ENCODE data around the gene SDS.

SDS gene

GRCh38 chr12:113403435-113404415 is at the start of gene SDS:
Gene SDS (minus strand): TSS chr12:113403887. CDS start chr12:113399708, 4,179 bp downstream.
- Histone ChIP-seq H3K27ac (peak within 1 kb of the TSS in 6 of 11 experiments; percentile 12 to 56 (median 38); a peak in 10 of 22 replicates), H3K9me3 (replicated peaks in 1 of 11) (no peaks in the 10 kb centered on the region), H3K9ac (peak within 1 kb of the TSS in 5 of 11 experiments; percentile 8 to 46 (median 33); a peak in 6 of 22 replicates), H3K36me3 (no peaks in the 10 kb centered on the region), H3K4me3 (peak within 1 kb of the TSS in 1 of 10 experiments; percentile 5; a peak in 2 of 20 replicates), H3K27me3 (no peaks in the 10 kb centered on the region), H4K20me1 (peaks cover 0 to 6% (median 0%) of the 10 kb centered on the region in 11 experiments; a peak in 2 of 22 replicates), H3K4me1 (peaks cover 10 to 54% (median 23%) of the 10 kb centered on the region in 10 experiments), H3K4me2 (peak within 1 kb of the TSS; percentile 41 to 93 (median 59); a peak in 21 of 22 replicates)
- TF ChIP-seq Cebpa-rat (IDR thresholded peaks at IDR 0.05): no peak

DNA sequence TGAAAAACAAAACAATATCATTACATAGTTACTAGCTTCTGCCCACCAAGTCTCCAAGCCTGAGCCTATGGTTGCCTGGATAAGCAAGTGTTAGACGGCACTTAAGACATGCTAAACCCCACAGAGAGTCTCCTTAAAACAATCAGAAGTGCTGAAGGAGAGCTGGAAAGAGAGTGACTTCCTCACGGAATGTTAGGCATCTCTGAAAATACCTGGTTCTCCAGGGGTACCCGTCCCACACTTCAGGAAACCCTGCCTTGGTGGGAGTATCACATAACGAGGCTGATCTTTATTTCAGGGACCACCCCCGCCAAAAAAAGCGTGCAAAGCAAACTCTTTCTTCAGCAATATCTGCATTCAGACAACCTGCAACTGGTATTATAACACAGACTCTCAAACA is 49.6 kb upstream of the SDS start:
- H3K4me3 ChIP-seq: no peak overlapping the region
- no peak overlapping the region for H3K27ac ChIP-seq
- no peaks in the 10 kb centered on the region for H4K20me1 ChIP-seq
- H3K9ac ChIP-seq: no peak overlapping the region
- H3K4me2 ChIP-seq: no peak overlapping the region
- no peaks in the 10 kb centered on the region for H3K36me3 ChIP-seq
- H3K9me3 ChIP-seq (replicated peaks in 1 of 11): peaks cover 0 to 4% (median 0%) of the 10 kb centered on the region in 11 experiments; a peak in 2 of 22 replicates
- H3K27me3 ChIP-seq: no peaks in the 10 kb centered on the region
- TF ChIP-seq Cebpa-rat (IDR thresholded peaks at IDR 0.05): no peak
- H3K4me1 ChIP-seq: peaks cover 0 to 13% (median 11%) of the 10 kb centered on the region in 10 experiments; a peak in 15 of 20 replicates

- Histone ChIP-seq H3K9ac (no peak overlapping the region), H3K4me3 (no peak overlapping the region), H3K27me3 (no peaks in the 10 kb centered on the region), H3K36me3 (no peaks in the 10 kb centered on the region), H4K20me1 (no peaks in the 10 kb centered on the region), H3K4me2 (no peak overlapping the region), H3K4me1 (peaks cover 0 to 13% (median 11%) of the 10 kb centered on the region in 10 experiments; a peak in 15 of 20 replicates), H3K27ac (no peak overlapping the region), H3K9me3 (replicated peaks in 1 of 11) (peaks cover 0 to 4% (median 0%) of the 10 kb centered on the region in 11 experiments; a peak in 2 of 22 replicates)
- no peak for TF ChIP-seq Cebpa-rat (IDR thresholded peaks at IDR 0.05)
These were observed 48.8 kb upstream of the SDS start for GRCh38 chr12:113452458-113452857.

DNA sequence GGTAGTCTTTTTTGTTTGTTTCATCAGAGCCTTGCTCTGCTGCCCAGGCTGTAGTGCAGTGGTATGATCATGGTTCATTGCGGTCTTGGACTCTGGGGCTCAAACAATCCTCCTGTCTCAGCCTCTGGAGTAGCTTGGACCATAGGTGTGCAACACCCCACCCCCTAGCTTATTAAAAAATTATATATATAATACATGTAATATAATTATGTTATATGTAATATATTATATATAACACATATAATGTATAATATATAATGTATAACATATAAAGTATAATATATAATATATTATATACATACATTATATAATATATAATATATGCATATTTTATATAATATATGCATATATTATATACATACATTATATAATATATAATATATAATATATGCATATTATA is 46.2 kb upstream of the SDS start:
- Histone ChIP-seq H3K4me1 (peaks cover 0 to 12% (median 8%) of the 10 kb centered on the region in 10 experiments; a peak in 14 of 20 replicates), H3K27me3 (no peaks in the 10 kb centered on the region), H3K4me3 (no peak overlapping the region), H3K9me3 (replicated peaks in 1 of 11) (peaks cover 0 to 9% (median 6%) of the 10 kb centered on the region in 11 experiments; a peak in 7 of 22 replicates), H3K4me2 (no peak overlapping the region), H3K9ac (no peak overlapping the region), H4K20me1 (no peaks in the 10 kb centered on the region), H3K27ac (no peak overlapping the region), H3K36me3 (no peaks in the 10 kb centered on the region)
- no peak for TF ChIP-seq Cebpa-rat (IDR thresholded peaks at IDR 0.05)

DNA sequence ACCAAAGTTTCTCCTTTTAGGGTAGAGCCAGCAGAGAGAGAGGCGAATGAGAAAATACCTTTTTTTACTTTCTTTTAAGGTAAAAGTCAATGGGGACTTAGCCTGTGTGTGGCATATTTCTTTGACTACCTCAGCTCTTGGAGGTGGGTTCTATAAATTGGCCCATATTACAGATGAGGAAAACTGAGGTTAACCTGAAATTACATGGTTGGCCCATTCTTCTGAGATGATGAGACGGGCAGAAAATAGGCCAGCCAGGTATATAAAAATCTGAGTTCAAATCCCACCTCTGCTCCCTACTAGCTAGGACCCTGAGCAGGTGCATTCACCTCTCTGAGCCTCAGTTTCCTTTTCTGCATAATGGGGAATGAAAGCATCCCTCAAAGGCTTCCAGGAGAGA is 45.6 kb upstream of the SDS start:
- peaks cover 0 to 9% (median 6%) of the 10 kb centered on the region in 11 experiments; a peak in 7 of 22 replicates for H3K9me3 ChIP-seq (replicated peaks in 1 of 11)
- no peak for TF ChIP-seq Cebpa-rat (IDR thresholded peaks at IDR 0.05)

GRCh38 chr12:113448873-113449272 is 45.2 kb upstream of the SDS start:
- no peak for TF ChIP-seq Cebpa-rat (IDR thresholded peaks at IDR 0.05)
- Histone ChIP-seq H3K27me3 (no peaks in the 10 kb centered on the region), H3K27ac (no peak overlapping the region), H3K36me3 (no peaks in the 10 kb centered on the region), H3K4me1 (peaks cover 0 to 12% (median 8%) of the 10 kb centered on the region in 10 experiments; a peak in 14 of 20 replicates), H3K9ac (no peak overlapping the region), H4K20me1 (no peaks in the 10 kb centered on the region), H3K4me3 (no peak overlapping the region), H3K4me2 (no peak overlapping the region), H3K9me3 (replicated peaks in 1 of 11) (peaks cover 0 to 9% (median 6%) of the 10 kb centered on the region in 11 experiments; a peak in 7 of 22 replicates)

More for the DNA sequence above, 45.6 kb upstream of the SDS start:
- no peak overlapping the region for H3K4me2 ChIP-seq
- no peak overlapping the region for H3K4me3 ChIP-seq
- no peaks in the 10 kb centered on the region for H4K20me1 ChIP-seq
- H3K9ac ChIP-seq: no peak overlapping the region
- H3K4me1 ChIP-seq: peaks cover 0 to 12% (median 8%) of the 10 kb centered on the region in 10 experiments; a peak in 14 of 20 replicates
- H3K27me3 ChIP-seq: no peaks in the 10 kb centered on the region
- no peak overlapping the region for H3K27ac ChIP-seq
- H3K36me3 ChIP-seq: no peaks in the 10 kb centered on the region

DNA sequence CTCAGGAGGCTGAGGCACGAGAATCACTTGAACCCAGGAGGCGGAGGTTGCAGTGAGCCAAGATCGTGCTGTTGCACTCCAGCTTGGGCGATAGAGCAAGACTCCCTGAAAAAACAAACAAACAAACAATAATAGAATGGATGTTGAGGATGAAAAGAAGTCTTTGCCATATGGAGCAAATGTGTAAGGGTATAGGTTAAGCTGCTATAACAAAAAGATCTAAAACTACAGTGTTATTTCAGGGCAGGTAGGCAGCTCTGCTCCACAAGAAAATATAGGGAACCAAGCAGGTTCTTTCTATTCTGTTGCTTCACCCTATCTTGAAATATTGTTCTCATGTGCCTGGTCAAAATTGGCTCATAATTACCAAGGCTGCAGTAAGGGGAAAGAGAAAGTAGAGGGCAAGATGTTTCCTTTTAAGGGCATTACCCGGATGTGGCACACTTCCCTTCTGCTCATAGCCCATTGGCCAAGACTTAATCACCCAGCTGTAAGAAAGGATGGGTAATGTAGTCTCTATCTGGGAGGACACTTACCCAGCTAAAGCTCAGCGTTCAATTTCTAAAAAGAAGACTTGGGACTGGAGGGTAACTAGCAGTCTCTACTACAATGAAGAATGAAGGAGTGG is 42.0 kb upstream of the SDS start:
- H3K9me3 ChIP-seq (replicated peaks in 1 of 11): peaks cover 0 to 9% (median 6%) of the 10 kb centered on the region in 11 experiments; a peak in 7 of 22 replicates
- no peak overlapping the region for H3K9ac ChIP-seq
- H3K4me2 ChIP-seq: peak overlapping the region; percentile 0 to 36 (median 28); a peak in 14 of 22 replicates
- no peak overlapping the region; a peak in 1 of 20 replicates for H3K4me3 ChIP-seq
- H4K20me1 ChIP-seq: peaks cover 0 to 8% (median 0%) of the 10 kb centered on the region in 11 experiments; a peak in 1 of 22 replicates
- no peak overlapping the region; a peak in 2 of 22 replicates for H3K27ac ChIP-seq
- H3K27me3 ChIP-seq: no peaks in the 10 kb centered on the region
- TF ChIP-seq Cebpa-rat (IDR thresholded peaks at IDR 0.05): peak in 2 of 11 experiments; percentile 26 to 39; a peak in 2 of 22 replicates
- H3K4me1 ChIP-seq: peaks cover 0 to 12% (median 8%) of the 10 kb centered on the region in 10 experiments; a peak in 14 of 20 replicates
- no peaks in the 10 kb centered on the region for H3K36me3 ChIP-seq

DNA sequence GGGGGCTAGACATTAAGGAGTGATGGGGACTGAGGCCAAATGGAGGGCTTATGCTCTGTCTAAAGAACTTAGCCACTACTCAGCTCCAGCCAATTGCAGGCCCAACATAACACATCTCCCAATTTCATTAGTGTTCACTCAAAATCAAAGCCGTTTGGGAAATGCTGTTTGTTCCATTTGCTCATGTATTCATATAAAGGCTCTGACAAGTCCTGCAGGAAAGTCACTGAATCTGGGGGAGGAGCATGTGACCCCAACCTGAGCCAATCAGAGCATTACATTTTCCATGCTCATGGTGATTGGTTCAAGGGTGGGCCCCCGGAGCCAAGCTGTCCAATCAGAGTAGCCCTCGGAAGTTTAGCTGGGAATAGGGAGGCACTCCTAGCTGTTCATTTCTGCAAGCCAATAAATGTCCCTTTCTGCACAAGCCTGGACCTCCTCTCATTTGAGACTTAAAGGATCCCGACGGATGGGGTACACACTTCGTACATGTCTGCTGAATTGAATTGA is 39.4 kb upstream of the SDS start:
- no peak overlapping the region for H3K4me3 ChIP-seq
- TF ChIP-seq Cebpa-rat (IDR thresholded peaks at IDR 0.05): no peak
- H3K27me3 ChIP-seq: no peaks in the 10 kb centered on the region
- H3K36me3 ChIP-seq: no peaks in the 10 kb centered on the region
- peaks cover 0 to 12% (median 8%) of the 10 kb centered on the region in 10 experiments; a peak in 13 of 20 replicates for H3K4me1 ChIP-seq
- H3K9me3 ChIP-seq (replicated peaks in 1 of 11): peaks cover 0 to 9% (median 4%) of the 10 kb centered on the region in 11 experiments; a peak in 6 of 22 replicates
- no peak overlapping the region for H3K4me2 ChIP-seq
- no peak overlapping the region for H3K27ac ChIP-seq
- H3K9ac ChIP-seq: no peak overlapping the region
- H4K20me1 ChIP-seq: peaks cover 0 to 21% (median 0%) of the 10 kb centered on the region in 11 experiments; a peak in 1 of 22 replicates
